WTC11 (cell line): ENCODE results near the gene TMEM196. TPM values are rescaled to one million over a fixed set of nuclear protein-coding genes. Genes with fewer than 3 reads are reported as not detected.

Experiments
- ATAC-seq: fragments of 200-7000 bp; cut with Tn5 transposase; 2 replicates; pipeline ENCODE4 v1.10.0; 2021; ENCODE audit warnings: mild to moderate bottlenecking, moderate library complexity
- CTCF ChIA-PET: fragments of 300-600 bp; sonication (Branson Sonifier 250); formaldehyde crosslinking; loops from one replicate; lab custom pipeline; 2021; ENCODE audit warnings: antibody characterized with exemption; lab: Charles Lee
- POLR2A ChIA-PET: fragments of 350-600 bp; sonication (Branson Sonifier 250); formaldehyde crosslinking; loops from one replicate; lab custom pipeline; 2021; ENCODE audit warnings: antibody characterized with exemption; lab: Charles Lee
- DNase-seq: peaks from one replicate; pipeline ENCODE4 v3.0.0; 2021; ENCODE audit warnings: low spot score
- H3K27ac Mint-ChIP-seq: 2 replicates; pipeline ENCODE4 v1.8.0; 2021; ENCODE audit warnings: mixed read lengths
- H3K27me3 Mint-ChIP-seq: 2 replicates; pipeline ENCODE4 v1.8.0; 2021; ENCODE audit warnings: low read depth, mild to moderate bottlenecking, moderate library complexity, mixed read lengths
- H3K36me3 Mint-ChIP-seq: 2 replicates; pipeline ENCODE4 v1.8.0; 2021; ENCODE audit warnings: mixed read lengths
- H3K4me1 Mint-ChIP-seq: 2 replicates; pipeline ENCODE4 v1.8.0; 2022; ENCODE audit warnings: mixed read lengths
- H3K4me3 Mint-ChIP-seq: 2 replicates; pipeline ENCODE4 v1.8.0; 2021; ENCODE audit warnings: mild to moderate bottlenecking, moderate library complexity, mixed read lengths
- H3K9me3 Mint-ChIP-seq: 2 replicates; pipeline ENCODE4 v1.8.0; 2021; ENCODE audit warnings: mixed read lengths
- ATF3 ChIP-seq: sonication (generic); formaldehyde crosslinking; conservative IDR thresholded peaks from 2 replicates; pipeline ENCODE4 v1.8.1; 2022; ENCODE audit warnings: mild to moderate bottlenecking, missing genetic modification reagents
- CREB1 ChIP-seq: sonication (generic); formaldehyde crosslinking; IDR thresholded peaks from 2 replicates; pipeline ENCODE4 v1.8.0; 2023; ENCODE audit warnings: mild to moderate bottlenecking, missing genetic modification reagents
- E2F1 ChIP-seq: sonication (generic); formaldehyde crosslinking; IDR thresholded peaks from 2 replicates; pipeline ENCODE4 v1.8.0; 2022; ENCODE audit warnings: mild to moderate bottlenecking, missing genetic modification reagents
- E2F4 ChIP-seq: sonication (generic); formaldehyde crosslinking; IDR thresholded peaks from 2 replicates; pipeline ENCODE4 v1.8.1; 2022; ENCODE audit warnings: low read depth, mild to moderate bottlenecking, moderate library complexity, missing genetic modification reagents, borderline replicate concordance
- EMX1 ChIP-seq: fragments of 250-450 bp; sonication (Bioruptor Pico); IDR thresholded peaks from 2 replicates; pipeline ENCODE4 v1.8.0; 2021; ENCODE audit warnings: mild to moderate bottlenecking
- ERG ChIP-seq: fragments of 250-450 bp; sonication (Bioruptor Pico); IDR thresholded peaks from 2 replicates; pipeline ENCODE4 v1.8.0; 2021; ENCODE audit warnings: mild to moderate bottlenecking
- ESRRA ChIP-seq: sonication (generic); formaldehyde crosslinking; IDR thresholded peaks from 2 replicates; pipeline ENCODE4 v1.8.1; 2022; ENCODE audit warnings: mild to moderate bottlenecking, missing genetic modification reagents, borderline replicate concordance
- FOXK1 ChIP-seq: sonication (generic); formaldehyde crosslinking; IDR thresholded peaks from 2 replicates; pipeline ENCODE4 v1.8.0; 2022; ENCODE audit warnings: mild to moderate bottlenecking, moderate library complexity, missing genetic modification reagents
- GRHL2 ChIP-seq: fragments of 250-450 bp; sonication (Bioruptor Pico); IDR thresholded peaks from 2 replicates; pipeline ENCODE4 v1.8.0; 2022; ENCODE audit warnings: mild to moderate bottlenecking, moderate library complexity; ENCODE audit not compliant: insufficient replicate concordance, severe bottlenecking
- IRF2 ChIP-seq: sonication (generic); formaldehyde crosslinking; IDR thresholded peaks from 2 replicates; pipeline ENCODE4 v1.8.0; 2022; ENCODE audit warnings: low read depth, missing genetic modification reagents, borderline replicate concordance
- JAZF1 ChIP-seq: fragments of 250-450 bp; sonication (Bioruptor Pico); IDR thresholded peaks from 2 replicates; pipeline ENCODE4 v1.9.0; 2021; ENCODE audit warnings: moderate library complexity, mild to moderate bottlenecking, inconsistent platforms
- KAT7 ChIP-seq: sonication (generic); formaldehyde crosslinking; IDR thresholded peaks from 2 replicates; pipeline ENCODE4 v1.8.1; 2023; ENCODE audit warnings: missing genetic modification reagents, mild to moderate bottlenecking, borderline replicate concordance
- NFE2L1 ChIP-seq: sonication (generic); formaldehyde crosslinking; IDR thresholded peaks from 2 replicates; pipeline ENCODE4 v1.8.1; 2023; ENCODE audit warnings: missing genetic modification reagents
- NR1H2 ChIP-seq: sonication (generic); formaldehyde crosslinking; IDR thresholded peaks from 2 replicates; pipeline ENCODE4 v1.9.0; 2021; ENCODE audit warnings: mild to moderate bottlenecking, moderate library complexity, missing genetic modification reagents
- RELA ChIP-seq: sonication (generic); formaldehyde crosslinking; IDR thresholded peaks from 2 replicates; pipeline ENCODE4 v1.8.1; 2022; ENCODE audit warnings: missing genetic modification reagents, mild to moderate bottlenecking, borderline replicate concordance
- SMAD3 ChIP-seq: sonication (generic); formaldehyde crosslinking; IDR thresholded peaks from 2 replicates; pipeline ENCODE4 v1.8.0; 2022; ENCODE audit warnings: missing genetic modification reagents, mild to moderate bottlenecking, borderline replicate concordance
- SP1 ChIP-seq: sonication (generic); formaldehyde crosslinking; conservative IDR thresholded peaks from 2 replicates; pipeline ENCODE4 v1.8.1; 2022; ENCODE audit warnings: missing genetic modification reagents
- TEAD1 ChIP-seq: sonication (generic); formaldehyde crosslinking; IDR thresholded peaks from 2 replicates; pipeline ENCODE4 v1.8.0; 2022; ENCODE audit warnings: mild to moderate bottlenecking, missing genetic modification reagents
- TEAD4 ChIP-seq: sonication (generic); formaldehyde crosslinking; IDR thresholded peaks from 2 replicates; pipeline ENCODE4 v1.8.0; 2022; ENCODE audit warnings: mild to moderate bottlenecking, missing genetic modification reagents
- TP53 ChIP-seq: sonication (generic); formaldehyde crosslinking; IDR thresholded peaks from 2 replicates; pipeline ENCODE4 v1.8.1; 2023; ENCODE audit warnings: mild to moderate bottlenecking, missing genetic modification reagents
- USF2 ChIP-seq: sonication (generic); formaldehyde crosslinking; IDR thresholded peaks from 2 replicates; pipeline ENCODE4 v1.8.1; 2023; ENCODE audit warnings: mild to moderate bottlenecking, missing genetic modification reagents, moderate library complexity
- ZBTB43 ChIP-seq: sonication (generic); formaldehyde crosslinking; IDR thresholded peaks from 2 replicates; pipeline ENCODE4 v1.8.1; 2023; ENCODE audit warnings: mild to moderate bottlenecking, missing genetic modification reagents
- ZMAT4 ChIP-seq: fragments of 250-450 bp; sonication (Bioruptor Pico); IDR thresholded peaks from 2 replicates; pipeline ENCODE4 v1.9.0; 2021; ENCODE audit warnings: mild to moderate bottlenecking
- ZNF121 ChIP-seq: sonication (generic); formaldehyde crosslinking; IDR thresholded peaks from 2 replicates; pipeline ENCODE4 v1.8.0; 2023; ENCODE audit warnings: missing genetic modification reagents
- ZNF317 ChIP-seq: sonication (generic); formaldehyde crosslinking; IDR thresholded peaks from 2 replicates; pipeline ENCODE4 v1.8.1; 2023; ENCODE audit warnings: low read depth, mild to moderate bottlenecking, moderate library complexity, missing genetic modification reagents, borderline replicate concordance
- ZNF396 ChIP-seq: fragments of 250-450 bp; sonication (Bioruptor Pico); IDR thresholded peaks from 2 replicates; pipeline ENCODE4 v1.8.0; 2021; ENCODE audit warnings: mild to moderate bottlenecking, moderate library complexity, borderline replicate concordance
- ZNF416 ChIP-seq: fragments of 250-450 bp; sonication (Bioruptor Pico); IDR thresholded peaks from 2 replicates; pipeline ENCODE4 v1.9.0; 2021; ENCODE audit warnings: mild to moderate bottlenecking, inconsistent platforms
- ZNF423 ChIP-seq: fragments of 250-450 bp; sonication (Bioruptor Pico); IDR thresholded peaks from 2 replicates; pipeline ENCODE4 v2.1.2; 2022; ENCODE audit warnings: mild to moderate bottlenecking, moderate library complexity
- total RNA-seq: library from RNA; stranded (reverse); gene quantifications from 3 replicates; pipeline ENCODE4 v1.2.3, GENCODE V29; 2021

TMEM196 gene
- total RNA-seq, 1 experiment from 2014 or later, result 0.42 TPM

- Mint-ChIP-seq H3K27ac (no peak overlapping the region), H3K9me3 (no peaks in the 10 kb centered on the region), H3K36me3 (no peaks in the 10 kb centered on the region), H3K27me3 (no peaks in the 10 kb centered on the region), H3K4me1 (peaks cover 7% of the 10 kb centered on the region; the same call in 1 of the 2 replicates), H3K4me3 (no peak overlapping the region)
- no peak for TF ChIP-seq GRHL2
- TF ChIP-seq SMAD3 (CRISPR knock-in tag), result no peak
- no peak for TF ChIP-seq ESRRA (CRISPR knock-in tag)
- CTCF ChIA-PET, result no interaction called here
- POLR2A ChIA-PET, result no interaction called here
- ATAC-seq (no peak), DNase-seq (no peak)
Measured at GRCh38 chr7:19814776-19815175, 41.4 kb upstream of the TMEM196 start.

GRCh38 chr7:19811386-19811785 is 38.0 kb upstream of the TMEM196 start:
- ChIA-PET CTCF (no interaction called here), POLR2A (no interaction called here)
- Mint-ChIP-seq H3K36me3 (no peaks in the 10 kb centered on the region), H3K9me3 (no peaks in the 10 kb centered on the region), H3K27me3 (no peaks in the 10 kb centered on the region), H3K4me1 (peaks cover 7% of the 10 kb centered on the region; the same call in 1 of the 2 replicates), H3K4me3 (no peak overlapping the region), H3K27ac (no peak overlapping the region)
- DNase-seq, result no peak
- no peak for ATAC-seq
- TF ChIP-seq ZMAT4 (CRISPR knock-in tag) (no peak), IRF2 (no peak), ZNF416 (CRISPR knock-in tag) (no peak), KAT7 (CRISPR knock-in tag) (no peak), EMX1 (CRISPR knock-in tag) (no peak), JAZF1 (CRISPR knock-in tag) (no peak)

- H3K27me3 Mint-ChIP-seq, result no peaks in the 10 kb centered on the region; the same call in 1 of the 2 replicates
- no peaks in the 10 kb centered on the region for H3K36me3 Mint-ChIP-seq
- ChIA-PET POLR2A (no interaction called here), CTCF (no interaction called here)
- no peak for ATAC-seq
- no peaks in the 10 kb centered on the region for H3K4me1 Mint-ChIP-seq
- no peaks in the 10 kb centered on the region for H3K9me3 Mint-ChIP-seq
- no peak overlapping the region for H3K27ac Mint-ChIP-seq
- TF ChIP-seq FOXK1 (CRISPR knock-in tag) (no peak), CREB1 (CRISPR knock-in tag) (no peak), ERG (CRISPR knock-in tag) (no peak), USF2 (CRISPR knock-in tag) (no peak), NR1H2 (CRISPR knock-in tag) (no peak), TEAD4 (CRISPR knock-in tag) (no peak), ZNF121 (CRISPR knock-in tag) (no peak), ZBTB43 (CRISPR knock-in tag) (no peak), TP53 (no peak), NFE2L1 (CRISPR knock-in tag) (no peak), TEAD1 (no peak), E2F1 (CRISPR knock-in tag) (no peak), ATF3 (CRISPR knock-in tag) (no peak), ESRRA (CRISPR knock-in tag) (no peak), RELA (no peak), E2F4 (no peak), ZNF317 (CRISPR knock-in tag) (no peak), SP1 (no peak), ZNF396 (no peak), ZNF423 (no peak)
- TF ChIP-seq, all 79 proteins: peak for 0
- DNase-seq, result no peak
- no peak overlapping the region for H3K4me3 Mint-ChIP-seq
Measured at GRCh38 chr7:19798986-19799385, 25.6 kb upstream of the TMEM196 start.
